ENCODE results near the gene RALA. TPM values are rescaled to one million over a fixed set of nuclear protein-coding genes. Genes with fewer than 3 reads are reported as not detected.
"Not testable (repeated sequence)": the region's sequence is repeated elsewhere in the genome, so short reads cannot be mapped to it uniquely, and the experiment has no call there.

RALA gene
- total RNA-seq, 1 donor from 2014 or later, result 79.2 TPM

DNA sequence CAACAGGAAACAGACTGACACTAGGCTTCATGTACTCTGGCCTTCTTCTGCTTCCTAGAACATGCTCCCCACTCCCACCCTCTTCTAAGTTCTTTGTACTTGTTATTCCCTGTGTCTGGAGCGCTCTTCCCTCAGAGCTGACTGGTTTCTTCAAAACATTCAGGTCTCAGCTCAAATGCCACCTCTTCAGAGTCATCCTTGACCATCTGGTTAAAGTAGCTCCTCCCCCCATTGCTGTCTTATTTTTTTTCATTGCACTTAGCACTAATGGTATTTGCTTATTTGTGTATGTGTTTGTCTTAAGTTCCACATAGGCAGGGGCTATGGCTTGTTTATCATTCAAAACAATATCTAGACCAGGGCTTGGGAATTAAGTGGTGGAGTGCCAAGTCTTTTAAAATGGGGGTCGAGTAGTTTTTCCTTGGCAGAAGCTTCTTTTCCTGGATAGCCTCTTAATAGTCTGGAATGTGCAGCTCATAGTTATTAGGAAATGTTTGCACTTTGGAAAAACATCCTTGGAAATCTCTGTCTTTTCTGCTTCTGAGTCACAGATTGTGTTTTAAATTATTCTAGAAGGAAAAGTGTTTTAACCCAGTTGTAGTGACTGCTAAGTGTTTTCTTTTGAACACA is 60.0 kb downstream of the RALA start:
- no peaks in the 10 kb centered on the region for H3K36me3 ChIP-seq (ENCODE audit: control insufficient read depth, insufficient read depth, low read length)
- TF ChIP-seq, protein P1, sequence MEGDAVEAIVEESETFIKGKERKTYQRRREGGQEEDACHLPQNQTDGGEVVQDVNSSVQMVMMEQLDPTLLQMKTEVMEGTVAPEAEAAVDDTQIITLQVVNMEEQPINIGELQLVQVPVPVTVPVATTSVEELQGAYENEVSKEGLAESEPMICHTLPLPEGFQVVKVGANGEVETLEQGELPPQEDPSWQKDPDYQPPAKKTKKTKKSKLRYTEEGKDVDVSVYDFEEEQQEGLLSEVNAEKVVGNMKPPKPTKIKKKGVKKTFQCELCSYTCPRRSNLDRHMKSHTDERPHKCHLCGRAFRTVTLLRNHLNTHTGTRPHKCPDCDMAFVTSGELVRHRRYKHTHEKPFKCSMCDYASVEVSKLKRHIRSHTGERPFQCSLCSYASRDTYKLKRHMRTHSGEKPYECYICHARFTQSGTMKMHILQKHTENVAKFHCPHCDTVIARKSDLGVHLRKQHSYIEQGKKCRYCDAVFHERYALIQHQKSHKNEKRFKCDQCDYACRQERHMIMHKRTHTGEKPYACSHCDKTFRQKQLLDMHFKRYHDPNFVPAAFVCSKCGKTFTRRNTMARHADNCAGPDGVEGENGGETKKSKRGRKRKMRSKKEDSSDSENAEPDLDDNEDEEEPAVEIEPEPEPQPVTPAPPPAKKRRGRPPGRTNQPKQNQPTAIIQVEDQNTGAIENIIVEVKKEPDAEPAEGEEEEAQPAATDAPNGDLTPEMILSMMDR (IDR thresholded peaks at IDR 0.05; ENCODE audit: insufficient read depth, low read length, poor library complexity, severe bottlenecking), result no peak
- DNase-seq (ENCODE audit: low read depth), result no peak
- no peak overlapping the region for H3K4me3 ChIP-seq (ENCODE audit: low read depth, low read length)
- H3K27me3 ChIP-seq (ENCODE audit: control insufficient read depth, insufficient read depth, low read length), result no peaks in the 10 kb centered on the region

DNA sequence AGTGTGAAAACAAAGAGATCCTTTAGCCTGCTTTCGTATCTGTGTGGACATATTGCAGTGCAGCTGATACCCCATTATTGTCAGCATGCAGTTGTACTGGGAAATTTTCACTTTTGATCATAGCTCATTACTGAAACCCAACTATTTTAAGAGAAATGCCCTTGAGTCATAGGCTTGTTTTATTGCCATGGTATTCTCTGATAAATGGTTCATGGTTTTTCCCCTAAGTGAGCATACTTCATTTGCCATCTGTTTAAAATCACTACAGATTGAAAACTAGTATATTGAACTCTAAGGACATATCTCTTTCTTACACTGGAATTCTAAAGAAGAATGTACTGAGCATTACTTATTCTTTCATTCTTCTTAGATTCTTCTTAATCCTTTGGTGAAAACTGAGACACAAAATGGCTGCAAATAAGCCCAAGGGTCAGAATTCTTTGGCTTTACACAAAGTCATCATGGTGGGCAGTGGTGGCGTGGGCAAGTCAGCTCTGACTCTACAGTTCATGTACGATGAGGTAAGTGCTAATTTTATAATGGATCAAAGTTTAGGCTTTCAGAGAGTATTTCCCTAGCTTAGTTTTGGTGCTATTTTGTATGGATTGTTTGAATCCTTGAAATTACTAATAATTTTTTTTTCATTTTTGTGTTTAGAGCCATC is 63.0 kb downstream of the RALA start:
- Histone ChIP-seq H3K4me3 (ENCODE audit: low read depth, low read length) (no peak overlapping the region), H3K27me3 (ENCODE audit: control insufficient read depth, insufficient read depth, low read length) (no peaks in the 10 kb centered on the region), H3K36me3 (ENCODE audit: control insufficient read depth, insufficient read depth, low read length) (no peaks in the 10 kb centered on the region)
- TF ChIP-seq, protein P1 (IDR thresholded peaks at IDR 0.05; ENCODE audit: insufficient read depth, low read length, poor library complexity, severe bottlenecking), result no peak
- no peak for DNase-seq (ENCODE audit: low read depth)

DNA sequence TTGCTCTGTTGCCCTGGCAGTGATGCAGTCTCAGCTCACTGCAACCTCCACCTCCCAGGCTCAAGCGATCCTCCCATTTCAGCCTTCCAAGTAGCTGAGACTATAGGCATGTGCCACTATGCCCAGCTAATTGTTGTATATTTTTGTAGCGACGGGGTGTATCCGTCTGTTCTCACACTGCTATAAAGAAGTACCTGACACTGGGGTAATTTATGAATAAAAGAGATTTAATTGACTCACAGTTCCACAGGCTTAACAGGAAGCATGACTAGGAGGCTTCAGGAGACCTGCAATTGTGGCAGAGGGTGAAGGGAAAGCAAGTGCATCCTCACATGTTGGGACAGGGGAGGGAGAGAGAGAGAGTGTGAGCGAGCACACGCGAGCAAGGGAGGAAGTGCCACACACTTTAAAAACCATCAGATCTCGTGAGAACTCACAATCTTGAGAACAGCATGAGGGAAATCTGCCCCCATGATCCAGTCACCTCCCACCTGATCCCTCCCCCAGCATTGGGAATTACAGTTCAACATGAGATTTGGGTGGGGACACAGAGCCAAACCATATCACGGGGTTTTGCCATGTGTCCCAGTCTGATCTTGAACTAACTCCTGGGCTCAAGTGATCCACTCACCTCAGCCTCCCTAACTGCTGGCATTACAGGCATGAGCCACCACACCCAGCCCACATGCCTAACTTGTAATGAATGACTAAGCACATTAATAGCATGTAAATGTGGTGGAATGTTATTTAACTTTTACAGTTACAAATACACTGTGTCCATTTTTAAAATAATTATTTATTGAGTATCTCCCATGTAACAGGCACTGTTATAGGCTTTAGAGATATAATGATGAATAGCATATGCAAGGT is 65.5 kb downstream of the RALA start:
- Histone ChIP-seq H3K36me3 (ENCODE audit: control insufficient read depth, insufficient read depth, low read length) (no peaks in the 10 kb centered on the region), H3K27me3 (ENCODE audit: control insufficient read depth, insufficient read depth, low read length) (no peaks in the 10 kb centered on the region), H3K4me3 (ENCODE audit: low read depth, low read length) (no peak overlapping the region)
- no peak for DNase-seq (ENCODE audit: low read depth)
- TF ChIP-seq, protein P1 (IDR thresholded peaks at IDR 0.05; ENCODE audit: insufficient read depth, low read length, poor library complexity, severe bottlenecking), result no peak

DNA sequence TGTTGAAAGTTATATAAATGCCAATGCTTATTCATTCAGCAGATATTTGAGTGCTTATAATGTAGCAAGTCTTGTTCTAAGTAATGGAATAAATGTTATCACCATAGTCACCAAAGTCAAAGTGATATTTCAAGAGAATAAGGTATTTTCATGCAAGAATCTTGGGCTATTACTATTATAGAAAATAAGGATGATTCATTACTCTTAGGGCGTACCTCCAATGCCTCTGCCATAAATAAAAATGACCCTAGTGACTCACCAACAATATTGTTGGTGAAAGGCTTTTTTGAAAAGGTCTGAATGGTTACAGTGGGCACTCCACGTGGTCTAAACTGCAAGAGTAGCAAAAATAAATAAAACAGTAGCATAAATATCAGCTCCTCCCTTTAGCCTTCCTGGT is 68.4 kb downstream of the RALA start:
- TF ChIP-seq, protein P1 (IDR thresholded peaks at IDR 0.05; ENCODE audit: insufficient read depth, low read length, poor library complexity, severe bottlenecking), result no peak
- H3K27me3 ChIP-seq (ENCODE audit: control insufficient read depth, insufficient read depth, low read length), result no peaks in the 10 kb centered on the region
- no peaks in the 10 kb centered on the region for H3K36me3 ChIP-seq (ENCODE audit: control insufficient read depth, insufficient read depth, low read length)
- no peak for DNase-seq (ENCODE audit: low read depth)
- no peak overlapping the region for H3K4me3 ChIP-seq (ENCODE audit: low read depth, low read length)

DNA sequence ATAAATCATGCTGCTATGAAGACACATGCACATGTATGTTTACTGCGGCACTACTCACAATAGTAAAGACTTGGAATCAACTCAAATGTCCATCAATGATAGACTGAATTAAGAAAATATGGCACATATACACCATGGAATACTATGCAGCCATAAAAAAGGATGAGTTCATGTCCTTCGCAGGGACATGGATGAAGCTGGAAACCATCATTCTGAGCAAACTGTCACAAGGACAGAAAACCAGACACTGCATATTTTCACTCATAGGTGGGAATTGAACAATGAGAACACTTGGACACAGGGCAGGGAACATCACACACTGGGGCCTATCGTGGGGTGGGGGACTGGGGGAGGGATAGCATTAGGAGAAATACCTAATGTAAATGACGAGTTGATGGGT is 69.7 kb downstream of the RALA start:
- DNase-seq (ENCODE audit: low read depth); H3K27me3 ChIP-seq (ENCODE audit: control insufficient read depth, insufficient read depth, low read length); H3K36me3 ChIP-seq (ENCODE audit: control insufficient read depth, insufficient read depth, low read length); H3K4me3 ChIP-seq (ENCODE audit: low read depth, low read length): not testable (repeated sequence)

DNA sequence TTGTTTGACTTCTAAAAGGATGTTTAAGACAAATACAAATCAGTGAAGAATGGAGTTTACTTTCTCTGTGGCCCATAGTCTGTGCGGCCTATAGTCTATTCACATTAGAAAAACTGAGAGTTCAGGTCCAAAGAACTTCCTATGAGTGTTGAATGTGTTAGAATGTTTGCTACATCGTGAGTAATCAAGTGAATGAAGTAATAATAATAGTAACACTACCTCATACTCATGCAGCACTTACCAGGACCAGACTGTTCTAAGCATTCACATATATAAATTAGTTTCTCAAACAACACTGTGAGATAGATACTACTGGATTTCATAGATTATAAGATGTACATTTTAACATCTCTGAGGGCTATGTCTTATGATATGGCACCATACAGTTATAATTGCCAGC is 70.4 kb downstream of the RALA start:
- Histone ChIP-seq H3K36me3 (ENCODE audit: control insufficient read depth, insufficient read depth, low read length) (no peaks in the 10 kb centered on the region), H3K27me3 (ENCODE audit: control insufficient read depth, insufficient read depth, low read length) (no peaks in the 10 kb centered on the region), H3K4me3 (ENCODE audit: low read depth, low read length) (no peak overlapping the region)
- TF ChIP-seq, protein P1 (IDR thresholded peaks at IDR 0.05; ENCODE audit: insufficient read depth, low read length, poor library complexity, severe bottlenecking), result no peak
- DNase-seq (ENCODE audit: low read depth), result no peak
